ENCODE data around the gene PARN. TPM values are rescaled to one million over a fixed set of nuclear protein-coding genes. Genes with fewer than 3 reads are reported as not detected.

Gene PARN
- total and polyA plus RNA-seq, 8 donors = 8.3 to 19.6 (median 14.1) TPM

- no peak overlapping the region for H3K4me3 ChIP-seq
- ATAC-seq = peak in 2 of 4 donors; percentile 15 to 58
- H3K27ac ChIP-seq = no peak overlapping the region
- no peaks in the 10 kb centered on the region for H3K36me3 ChIP-seq
- intact Hi-C loops (cut with DNase I) = no loop called here
- H3K9me3 ChIP-seq = no peaks in the 10 kb centered on the region
- H3K4me1 ChIP-seq = peaks cover 11 to 13% (median 12%) of the 10 kb centered on the region in 3 donors
- 71 to 77% methylated on average over 6 of the region's 6 CpGs for WGBS, 2 donors
- H3K27me3 ChIP-seq = no peaks in the 10 kb centered on the region
- no peak for DNase-seq
- no peak for TF ChIP-seq CTCF (IDR thresholded peaks at IDR 0.05)
- FAIRE-seq = no peak
Observed at GRCh38 chr16:14510939-14511799, 118.9 kb downstream of the PARN start.

GRCh38 chr16:14510581-14510938 is 119.5 kb downstream of the PARN start:
- FAIRE-seq (no peak), ATAC-seq (peak in 2 of 4 donors; percentile 32 to 59), DNase-seq (no peak)
- TF ChIP-seq CTCF (IDR thresholded peaks at IDR 0.05) = no peak
- 56% methylated on average over 2 of the region's 2 CpGs for WGBS, 2 donors
- intact Hi-C loops (cut with DNase I) = no loop called here
- no peaks in the 10 kb centered on the region for H3K9me3 ChIP-seq
- H3K27ac ChIP-seq = no peak overlapping the region
- H3K36me3 ChIP-seq = no peaks in the 10 kb centered on the region
- peaks cover 14 to 19% (median 18%) of the 10 kb centered on the region in 3 donors for H3K4me1 ChIP-seq
- no peaks in the 10 kb centered on the region for H3K27me3 ChIP-seq
- no peak overlapping the region for H3K4me3 ChIP-seq

- no peak for ATAC-seq
- no peaks in the 10 kb centered on the region for H3K27me3 ChIP-seq
- intact Hi-C loops (cut with DNase I) = no loop called here
- no peak overlapping the region for H3K27ac ChIP-seq
- 88 to 89% methylated on average over 4 of the region's 4 CpGs for WGBS, 2 donors
- no peak for FAIRE-seq
- no peaks in the 10 kb centered on the region for H3K9me3 ChIP-seq
- H3K4me1 ChIP-seq = peaks cover 14 to 21% (median 20%) of the 10 kb centered on the region in 3 donors
- TF ChIP-seq CTCF (IDR thresholded peaks at IDR 0.05) = no peak
- H3K36me3 ChIP-seq = no peaks in the 10 kb centered on the region
- H3K4me3 ChIP-seq = no peak overlapping the region
- DNase-seq = no peak
Observed at GRCh38 chr16:14509675-14510132, 120.4 kb downstream of the PARN start.

GRCh38 chr16:14509055-14509454 is 121.0 kb downstream of the PARN start:
- DNase-seq = no peak
- intact Hi-C loops (cut with DNase I) = no loop called here
- no peaks in the 10 kb centered on the region for H3K9me3 ChIP-seq
- ATAC-seq = no peak
- no peaks in the 10 kb centered on the region for H3K36me3 ChIP-seq
- H3K27me3 ChIP-seq = no peaks in the 10 kb centered on the region
- WGBS, 2 donors = 86 to 92% methylated on average over 4 of the region's 4 CpGs
- H3K4me1 ChIP-seq = peaks cover 14 to 21% (median 20%) of the 10 kb centered on the region in 3 donors
- FAIRE-seq = no peak
- no peak for TF ChIP-seq CTCF (IDR thresholded peaks at IDR 0.05)
- no peak overlapping the region for H3K4me3 ChIP-seq
- no peak overlapping the region for H3K27ac ChIP-seq

GRCh38 chr16:14505846-14506245 is 124.2 kb downstream of the PARN start:
- WGBS, 2 donors = 18 to 27% methylated on average over 2 of the region's 2 CpGs
- H3K27ac ChIP-seq = peak overlapping the region in 1 of 4 donors; percentile 23
- DNase-seq (no peak), ATAC-seq (peak; percentile 34 to 74 (median 57)), FAIRE-seq (no peak)
- no peaks in the 10 kb centered on the region for H3K9me3 ChIP-seq
- no peaks in the 10 kb centered on the region for H3K27me3 ChIP-seq
- no peak overlapping the region for H3K4me3 ChIP-seq
- TF ChIP-seq CTCF (IDR thresholded peaks at IDR 0.05) = no peak
- intact Hi-C loops (cut with DNase I) = no loop called here
- H3K4me1 ChIP-seq = peaks cover 17 to 26% (median 21%) of the 10 kb centered on the region in 3 donors
- H3K36me3 ChIP-seq = no peaks in the 10 kb centered on the region
